Measurements from ENCODE around the gene ZNF804B.

GRCh38 chr7:89067048-89067447 lies 307.5 kb downstream of the ZNF804B start:
- TF ChIP-seq CTCF (conservative IDR thresholded peaks at IDR 0.05; ENCODE audit: low read depth, low read length) (no peak), EZH2 (IDR thresholded peaks at IDR 0.05; ENCODE audit: low read length, unreplicated experiment) (no peak), EZH2phosphoT487 (IDR thresholded peaks at IDR 0.05; ENCODE audit: borderline replicate concordance, low read length) (no peak)
